Measurements from ENCODE around the gene DNAL1.

Gene DNAL1

DNA sequence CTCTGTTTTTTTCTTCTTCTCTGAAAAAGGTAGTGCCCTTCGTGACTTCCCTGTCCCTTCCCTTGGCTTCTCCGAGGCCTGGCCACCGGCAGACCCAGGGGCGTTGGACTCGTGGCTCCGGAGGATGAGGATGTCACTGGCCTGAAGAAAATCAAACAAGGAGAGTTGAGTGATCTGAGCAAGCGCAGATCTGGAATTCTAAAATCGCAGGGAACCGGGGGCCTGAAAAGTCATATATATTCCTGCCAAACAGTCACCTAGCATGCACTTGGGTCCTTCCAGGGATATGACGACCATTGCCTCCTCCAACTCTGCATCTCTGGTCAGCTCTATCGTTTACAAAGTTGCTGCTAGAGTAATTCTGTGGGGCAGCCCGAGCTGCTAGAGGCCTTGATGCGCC is 74.6 kb downstream of the DNAL1 start:
- H3K4me3 ChIP-seq (ENCODE audit: low read depth in 1 of 5, low read length in 5 of 5): no peak overlapping the region
- H3K9ac ChIP-seq (ENCODE audit: low read length in 5 of 5): no peak overlapping the region
- no peaks in the 10 kb centered on the region for H3K27me3 ChIP-seq (ENCODE audit: control insufficient read depth in 5 of 5, insufficient read depth in 4 of 5, low read length in 5 of 5)
- no peaks in the 10 kb centered on the region for H3K9me3 ChIP-seq (ENCODE audit: control insufficient read depth in 5 of 5, low read length in 5 of 5)
- peaks cover 16 to 47% (median 42%) of the 10 kb centered on the region in 5 donors for H3K4me1 ChIP-seq (ENCODE audit: control insufficient read depth in 5 of 5, insufficient read depth in 5 of 5, low read length in 5 of 5)
- no peak overlapping the region for H3K27ac ChIP-seq (ENCODE audit: low read depth, low read length)
- peaks cover 6 to 73% (median 58%) of the 10 kb centered on the region in 5 donors for H3K36me3 ChIP-seq (ENCODE audit: control insufficient read depth in 5 of 5, insufficient read depth in 5 of 5, low read length in 5 of 5)

DNA sequence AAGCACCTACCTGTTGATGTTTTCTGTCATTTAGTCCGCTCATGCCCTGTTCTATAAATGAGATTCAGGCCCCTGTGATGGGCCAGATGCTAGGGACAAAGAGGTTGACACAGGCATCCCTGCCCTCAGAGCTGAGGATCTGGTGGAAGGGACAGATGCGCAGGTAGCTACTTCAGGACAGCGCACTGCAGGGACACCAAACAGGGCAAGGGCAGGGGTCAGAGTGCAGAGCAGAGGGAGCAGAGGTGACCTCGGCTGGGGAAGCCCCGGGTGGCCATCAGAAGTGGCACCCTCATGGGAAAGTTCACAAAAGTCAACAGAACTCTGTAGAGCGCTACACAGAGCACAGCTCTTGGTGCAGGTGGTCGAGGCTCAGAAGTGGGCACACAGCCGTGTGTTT is 75.0 kb downstream of the DNAL1 start:
- Histone ChIP-seq H3K4me1 (ENCODE audit: control insufficient read depth in 5 of 5, insufficient read depth in 5 of 5, low read length in 5 of 5) (peaks cover 19 to 47% (median 43%) of the 10 kb centered on the region in 5 donors), H3K9me3 (ENCODE audit: control insufficient read depth in 5 of 5, low read length in 5 of 5) (no peaks in the 10 kb centered on the region), H3K4me3 (ENCODE audit: low read depth in 1 of 5, low read length in 5 of 5) (no peak overlapping the region), H3K27ac (ENCODE audit: low read depth, low read length) (no peak overlapping the region), H3K27me3 (ENCODE audit: control insufficient read depth in 5 of 5, insufficient read depth in 4 of 5, low read length in 5 of 5) (no peaks in the 10 kb centered on the region), H3K36me3 (ENCODE audit: control insufficient read depth in 5 of 5, insufficient read depth in 5 of 5, low read length in 5 of 5) (peaks cover 6 to 75% (median 59%) of the 10 kb centered on the region in 5 donors), H3K9ac (ENCODE audit: low read length in 5 of 5) (no peak overlapping the region)

DNA sequence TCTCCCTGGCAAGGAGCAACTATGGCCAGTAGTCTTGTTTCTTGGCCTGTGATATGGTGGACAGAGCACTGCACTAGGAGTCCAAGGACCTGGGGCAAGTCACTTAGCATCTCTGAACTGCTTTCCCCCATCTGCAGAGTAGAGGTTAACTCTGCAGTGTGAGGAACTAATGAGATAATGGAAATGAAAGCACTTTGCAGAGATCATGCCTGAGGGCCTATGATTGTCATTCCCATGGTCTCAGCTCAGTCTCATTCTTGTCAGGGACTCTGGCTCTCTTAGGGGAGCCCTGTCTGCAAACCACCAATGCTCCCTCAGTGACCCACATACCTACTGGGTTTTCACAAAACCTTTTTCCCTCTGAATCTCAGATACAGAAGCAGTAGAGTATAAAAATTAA is 75.8 kb downstream of the DNAL1 start:
- H3K36me3 ChIP-seq (ENCODE audit: control insufficient read depth in 5 of 5, insufficient read depth in 5 of 5, low read length in 5 of 5): peaks cover 6 to 80% (median 67%) of the 10 kb centered on the region in 5 donors
- peaks cover 28 to 55% (median 51%) of the 10 kb centered on the region in 5 donors for H3K4me1 ChIP-seq (ENCODE audit: control insufficient read depth in 5 of 5, insufficient read depth in 5 of 5, low read length in 5 of 5)
- H3K27me3 ChIP-seq (ENCODE audit: control insufficient read depth in 5 of 5, insufficient read depth in 4 of 5, low read length in 5 of 5): no peaks in the 10 kb centered on the region
- H3K27ac ChIP-seq (ENCODE audit: low read depth, low read length): peak overlapping the region; percentile 24
- no peaks in the 10 kb centered on the region for H3K9me3 ChIP-seq (ENCODE audit: control insufficient read depth in 5 of 5, low read length in 5 of 5)
- no peak overlapping the region for H3K4me3 ChIP-seq (ENCODE audit: low read depth in 1 of 5, low read length in 5 of 5)
- no peak overlapping the region for H3K9ac ChIP-seq (ENCODE audit: low read length in 5 of 5)

GRCh38 chr14:73721101-73721821 is 76.5 kb downstream of the DNAL1 start:
- H3K9ac ChIP-seq (ENCODE audit: low read length in 5 of 5): peak overlapping the region in 1 of 5 donors; percentile 11
- peak overlapping the region; percentile 24 for H3K27ac ChIP-seq (ENCODE audit: low read depth, low read length)
- H3K4me3 ChIP-seq (ENCODE audit: low read depth in 1 of 5, low read length in 5 of 5): no peak overlapping the region
- peaks cover 30 to 62% (median 57%) of the 10 kb centered on the region in 5 donors for H3K4me1 ChIP-seq (ENCODE audit: control insufficient read depth in 5 of 5, insufficient read depth in 5 of 5, low read length in 5 of 5)
- peaks cover 6 to 81% (median 68%) of the 10 kb centered on the region in 5 donors for H3K36me3 ChIP-seq (ENCODE audit: control insufficient read depth in 5 of 5, insufficient read depth in 5 of 5, low read length in 5 of 5)
- no peaks in the 10 kb centered on the region for H3K9me3 ChIP-seq (ENCODE audit: control insufficient read depth in 5 of 5, low read length in 5 of 5)
- no peaks in the 10 kb centered on the region for H3K27me3 ChIP-seq (ENCODE audit: control insufficient read depth in 5 of 5, insufficient read depth in 4 of 5, low read length in 5 of 5)

DNA sequence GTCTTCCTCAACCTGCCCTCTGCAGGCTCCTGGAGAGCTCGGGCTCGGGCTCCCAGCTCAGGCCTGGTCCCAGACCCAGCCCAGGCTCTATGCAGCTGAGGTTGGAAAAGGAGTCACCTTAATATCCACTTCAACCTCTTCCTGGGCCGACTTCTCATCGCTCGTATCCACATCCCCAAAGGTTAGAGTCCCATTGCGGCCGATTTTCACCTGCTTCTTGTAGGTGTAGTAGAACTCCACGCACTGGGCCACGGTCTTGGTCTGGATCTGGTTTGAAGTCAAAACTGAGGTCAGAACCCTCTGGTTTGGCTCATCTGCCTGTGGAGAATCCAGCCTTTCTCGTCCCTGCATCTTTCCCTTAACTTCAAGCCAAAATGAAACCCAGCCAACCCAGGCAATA is 77.8 kb downstream of the DNAL1 start:
- Histone ChIP-seq H3K27ac (ENCODE audit: low read depth, low read length) (peak overlapping the region; percentile 97), H3K4me1 (ENCODE audit: control insufficient read depth in 5 of 5, insufficient read depth in 5 of 5, low read length in 5 of 5) (peaks cover 29 to 68% (median 59%) of the 10 kb centered on the region in 5 donors), H3K9ac (ENCODE audit: low read length in 5 of 5) (peak overlapping the region in 1 of 5 donors; percentile 7), H3K4me3 (ENCODE audit: low read depth in 1 of 5, low read length in 5 of 5) (no peak overlapping the region), H3K27me3 (ENCODE audit: control insufficient read depth in 5 of 5, insufficient read depth in 4 of 5, low read length in 5 of 5) (no peaks in the 10 kb centered on the region), H3K9me3 (ENCODE audit: control insufficient read depth in 5 of 5, low read length in 5 of 5) (no peaks in the 10 kb centered on the region), H3K36me3 (ENCODE audit: control insufficient read depth in 5 of 5, insufficient read depth in 5 of 5, low read length in 5 of 5) (peaks cover 6 to 83% (median 73%) of the 10 kb centered on the region in 5 donors)

DNA sequence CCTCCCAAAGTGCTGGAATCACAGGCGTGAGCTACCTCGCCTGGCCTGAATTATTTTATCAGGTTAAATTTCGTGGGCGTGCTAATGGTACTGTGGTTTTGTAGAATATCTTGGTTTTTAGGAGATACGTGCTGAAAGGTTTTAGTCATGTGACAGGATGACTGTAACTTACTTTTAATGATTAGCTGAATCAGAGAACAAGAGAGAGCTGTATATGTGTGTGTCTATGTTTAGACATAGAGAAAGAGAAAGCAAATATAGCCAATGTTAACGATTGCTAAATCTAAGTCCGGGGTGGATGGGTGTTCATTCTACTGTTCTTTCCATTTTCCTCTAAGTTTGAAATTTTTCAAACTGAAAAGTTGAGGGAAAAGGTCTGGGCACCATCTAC is 78.6 kb downstream of the DNAL1 start:
- H3K9me3 ChIP-seq (ENCODE audit: control insufficient read depth in 5 of 5, low read length in 5 of 5): no peaks in the 10 kb centered on the region
- H3K27me3 ChIP-seq (ENCODE audit: control insufficient read depth in 5 of 5, insufficient read depth in 4 of 5, low read length in 5 of 5): no peaks in the 10 kb centered on the region
- H3K36me3 ChIP-seq (ENCODE audit: control insufficient read depth in 5 of 5, insufficient read depth in 5 of 5, low read length in 5 of 5): peaks cover 6 to 80% (median 67%) of the 10 kb centered on the region in 5 donors
- H3K27ac ChIP-seq (ENCODE audit: low read depth, low read length): peak overlapping the region; percentile 97
- peak overlapping the region in 4 of 5 donors; percentile 70 to 84 (median 75) for H3K9ac ChIP-seq (ENCODE audit: low read length in 5 of 5)
- H3K4me1 ChIP-seq (ENCODE audit: control insufficient read depth in 5 of 5, insufficient read depth in 5 of 5, low read length in 5 of 5): peaks cover 29 to 67% (median 53%) of the 10 kb centered on the region in 5 donors
- H3K4me3 ChIP-seq (ENCODE audit: low read depth in 1 of 5, low read length in 5 of 5): peak overlapping the region in 3 of 5 donors; percentile 8 to 40 (median 18)

GRCh38 chr14:73723797-73724661 is 79.2 kb downstream of the DNAL1 start:
- Histone ChIP-seq H3K4me1 (ENCODE audit: control insufficient read depth in 5 of 5, insufficient read depth in 5 of 5, low read length in 5 of 5) (peaks cover 31 to 70% (median 59%) of the 10 kb centered on the region in 5 donors), H3K4me3 (ENCODE audit: low read depth in 1 of 5, low read length in 5 of 5) (peak overlapping the region in 3 of 5 donors; percentile 8 to 40 (median 18)), H3K27me3 (ENCODE audit: control insufficient read depth in 5 of 5, insufficient read depth in 4 of 5, low read length in 5 of 5) (no peaks in the 10 kb centered on the region), H3K27ac (ENCODE audit: low read depth, low read length) (peak overlapping the region; percentile 97), H3K36me3 (ENCODE audit: control insufficient read depth in 5 of 5, insufficient read depth in 5 of 5, low read length in 5 of 5) (peaks cover 6 to 78% (median 67%) of the 10 kb centered on the region in 5 donors), H3K9ac (ENCODE audit: low read length in 5 of 5) (peak overlapping the region; percentile 39 to 84 (median 75)), H3K9me3 (ENCODE audit: control insufficient read depth in 5 of 5, low read length in 5 of 5) (no peaks in the 10 kb centered on the region)

DNA sequence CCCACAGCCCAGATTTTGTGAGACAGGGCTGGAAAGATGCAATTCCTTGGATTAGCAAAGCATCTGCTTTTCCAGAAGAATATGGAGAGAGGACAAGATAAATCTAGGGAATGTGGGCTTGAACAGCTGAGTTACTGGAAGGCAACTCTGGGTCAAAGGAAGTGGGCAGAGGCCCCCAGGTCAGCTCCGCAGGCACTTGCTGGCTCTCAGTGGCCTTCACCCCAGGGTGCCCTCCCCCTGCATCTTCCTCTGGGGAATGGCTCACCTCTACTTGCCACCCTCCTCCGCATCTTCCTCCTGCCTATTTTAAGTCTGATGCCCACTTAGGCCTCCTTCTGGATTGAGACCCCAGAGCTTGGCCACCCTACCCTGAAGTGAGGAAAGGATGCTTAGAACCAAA is 79.9 kb downstream of the DNAL1 start:
- Histone ChIP-seq H3K4me1 (ENCODE audit: control insufficient read depth in 5 of 5, insufficient read depth in 5 of 5, low read length in 5 of 5) (peaks cover 31 to 74% (median 64%) of the 10 kb centered on the region in 5 donors), H3K27ac (ENCODE audit: low read depth, low read length) (peak overlapping the region; percentile 97), H3K9ac (ENCODE audit: low read length in 5 of 5) (peak overlapping the region; percentile 22 to 84 (median 70)), H3K4me3 (ENCODE audit: low read depth in 1 of 5, low read length in 5 of 5) (peak overlapping the region in 1 of 5 donors; percentile 20), H3K9me3 (ENCODE audit: control insufficient read depth in 5 of 5, low read length in 5 of 5) (no peaks in the 10 kb centered on the region), H3K27me3 (ENCODE audit: control insufficient read depth in 5 of 5, insufficient read depth in 4 of 5, low read length in 5 of 5) (no peaks in the 10 kb centered on the region), H3K36me3 (ENCODE audit: control insufficient read depth in 5 of 5, insufficient read depth in 5 of 5, low read length in 5 of 5) (peaks cover 6 to 79% (median 67%) of the 10 kb centered on the region in 5 donors)

DNA sequence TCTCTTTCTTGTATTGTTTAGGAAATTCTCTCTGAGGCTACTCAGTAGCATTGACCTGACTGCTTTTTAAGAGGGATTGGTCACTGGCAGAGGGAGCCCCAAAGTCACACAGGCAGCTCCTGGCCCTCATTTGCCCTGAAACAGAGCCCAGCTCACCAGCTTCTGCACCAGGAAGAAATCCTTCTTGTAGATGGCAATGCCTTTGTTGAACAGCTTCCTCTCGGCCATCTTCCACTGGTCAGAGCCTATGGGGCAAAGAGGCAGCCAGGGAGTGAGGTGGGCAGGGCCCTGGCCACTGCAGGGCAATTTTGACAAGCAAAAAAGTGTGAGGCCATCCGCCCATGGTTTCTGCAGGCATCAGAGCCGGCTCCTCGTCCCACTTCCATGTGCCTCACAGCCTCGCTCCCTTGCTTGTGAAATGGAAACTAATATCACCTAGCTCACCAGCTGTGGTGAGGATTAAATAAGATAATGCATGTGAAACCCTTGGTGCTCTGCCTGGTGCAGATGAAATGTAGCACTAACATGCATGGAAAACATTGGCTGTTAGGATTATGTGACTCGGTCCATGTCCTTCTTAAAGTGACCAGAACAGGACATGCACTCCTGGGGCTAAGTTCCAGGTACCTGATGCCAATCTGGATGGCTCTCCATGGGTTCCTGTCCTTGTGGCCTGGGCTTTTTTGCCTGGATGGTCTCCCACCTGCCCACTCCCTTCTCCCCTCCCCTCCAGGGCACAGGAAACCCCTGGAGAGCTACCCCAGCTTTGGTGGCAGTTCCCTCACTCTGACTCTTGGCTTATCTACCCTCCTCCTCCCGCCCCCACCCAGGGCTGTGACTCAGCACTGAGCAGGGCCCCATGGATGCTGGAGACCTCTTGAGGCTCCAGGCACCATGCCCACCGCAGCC is 80.6 kb downstream of the DNAL1 start:
- H3K27me3 ChIP-seq (ENCODE audit: control insufficient read depth in 5 of 5, insufficient read depth in 4 of 5, low read length in 5 of 5): no peaks in the 10 kb centered on the region
- peak overlapping the region in 4 of 5 donors; percentile 22 to 84 (median 72) for H3K9ac ChIP-seq (ENCODE audit: low read length in 5 of 5)
- H3K4me3 ChIP-seq (ENCODE audit: low read depth in 1 of 5, low read length in 5 of 5): no peak overlapping the region
- H3K36me3 ChIP-seq (ENCODE audit: control insufficient read depth in 5 of 5, insufficient read depth in 5 of 5, low read length in 5 of 5): peaks cover 6 to 78% (median 69%) of the 10 kb centered on the region in 5 donors
- H3K27ac ChIP-seq (ENCODE audit: low read depth, low read length): peak overlapping the region; percentile 97
- peaks cover 31 to 74% (median 64%) of the 10 kb centered on the region in 5 donors for H3K4me1 ChIP-seq (ENCODE audit: control insufficient read depth in 5 of 5, insufficient read depth in 5 of 5, low read length in 5 of 5)
- H3K9me3 ChIP-seq (ENCODE audit: control insufficient read depth in 5 of 5, low read length in 5 of 5): no peaks in the 10 kb centered on the region
